HFF-Myc (cell line): ENCODE data around the gene ARHGAP15.

Experiments
- DNase-seq: peaks from one replicate; pipeline ENCODE4 v3.0.0-alpha.2; 2011; ENCODE audit warnings: low read depth; ENCODE audit errors: extremely low read depth
- H3K4me3 ChIP-seq: replicated peaks from 2 replicates; pipeline ENCODE4 v1.5.1; 2011; ENCODE audit warnings: low read depth, mild to moderate bottlenecking, control low read depth, low read length
- TF ChIP-seq, protein P1 (sequence below): IDR thresholded peaks from 2 replicates; pipeline ENCODE4 v1.5.1; 2012; ENCODE audit warnings: mild to moderate bottlenecking, low read depth, low read length, control low read depth; ENCODE audit errors: missing control alignments

Gene ARHGAP15

DNA sequence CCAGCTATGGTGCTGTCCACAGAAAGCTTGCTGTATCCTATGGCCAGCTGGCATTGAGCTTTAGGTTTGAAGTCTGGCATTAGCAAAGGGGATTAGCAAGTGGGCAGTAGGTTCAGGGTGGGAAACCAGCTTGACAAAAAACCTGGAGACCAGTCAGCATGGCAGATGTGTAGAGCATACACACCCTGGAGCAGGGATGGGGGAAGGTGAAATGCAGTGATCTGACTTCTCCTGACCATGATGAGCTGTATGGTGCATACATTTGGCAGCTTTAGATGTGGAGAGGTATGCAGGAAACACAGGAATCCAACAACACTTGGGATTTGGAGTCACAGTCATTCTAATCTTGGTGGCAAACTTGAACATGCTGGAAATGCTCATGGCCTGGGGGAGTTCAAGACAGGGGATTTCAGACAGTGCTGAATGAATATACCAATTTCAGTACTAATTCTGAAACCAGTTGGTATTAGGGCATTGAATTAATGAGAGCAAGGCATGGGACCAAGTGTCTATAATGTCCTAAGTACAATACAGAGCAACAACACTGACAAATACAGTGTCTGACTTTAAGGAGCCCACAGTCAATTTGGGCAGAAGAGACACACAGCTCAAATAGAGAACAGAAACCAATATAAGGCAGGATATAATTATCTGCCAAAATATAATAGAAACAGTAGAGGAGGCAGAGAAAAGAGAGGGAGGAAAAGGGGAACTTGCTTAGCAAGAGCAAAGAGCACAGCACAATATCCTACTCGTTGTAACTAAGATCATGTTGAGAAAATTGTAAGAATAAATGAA is 11.8 kb downstream of the ARHGAP15 start:
- DNase-seq: no peak
- no peak overlapping the region for H3K4me3 ChIP-seq
- TF ChIP-seq, protein P1, sequence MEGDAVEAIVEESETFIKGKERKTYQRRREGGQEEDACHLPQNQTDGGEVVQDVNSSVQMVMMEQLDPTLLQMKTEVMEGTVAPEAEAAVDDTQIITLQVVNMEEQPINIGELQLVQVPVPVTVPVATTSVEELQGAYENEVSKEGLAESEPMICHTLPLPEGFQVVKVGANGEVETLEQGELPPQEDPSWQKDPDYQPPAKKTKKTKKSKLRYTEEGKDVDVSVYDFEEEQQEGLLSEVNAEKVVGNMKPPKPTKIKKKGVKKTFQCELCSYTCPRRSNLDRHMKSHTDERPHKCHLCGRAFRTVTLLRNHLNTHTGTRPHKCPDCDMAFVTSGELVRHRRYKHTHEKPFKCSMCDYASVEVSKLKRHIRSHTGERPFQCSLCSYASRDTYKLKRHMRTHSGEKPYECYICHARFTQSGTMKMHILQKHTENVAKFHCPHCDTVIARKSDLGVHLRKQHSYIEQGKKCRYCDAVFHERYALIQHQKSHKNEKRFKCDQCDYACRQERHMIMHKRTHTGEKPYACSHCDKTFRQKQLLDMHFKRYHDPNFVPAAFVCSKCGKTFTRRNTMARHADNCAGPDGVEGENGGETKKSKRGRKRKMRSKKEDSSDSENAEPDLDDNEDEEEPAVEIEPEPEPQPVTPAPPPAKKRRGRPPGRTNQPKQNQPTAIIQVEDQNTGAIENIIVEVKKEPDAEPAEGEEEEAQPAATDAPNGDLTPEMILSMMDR: no peak

GRCh38 chr2:143142598-143142997 is 13.4 kb downstream of the ARHGAP15 start:
- TF ChIP-seq, protein P1: no peak
- DNase-seq: no peak
- no peak overlapping the region for H3K4me3 ChIP-seq

GRCh38 chr2:143144813-143145455 is 15.7 kb downstream of the ARHGAP15 start:
- TF ChIP-seq, protein P1: no peak
- H3K4me3 ChIP-seq: no peak overlapping the region
- DNase-seq: no peak

DNA sequence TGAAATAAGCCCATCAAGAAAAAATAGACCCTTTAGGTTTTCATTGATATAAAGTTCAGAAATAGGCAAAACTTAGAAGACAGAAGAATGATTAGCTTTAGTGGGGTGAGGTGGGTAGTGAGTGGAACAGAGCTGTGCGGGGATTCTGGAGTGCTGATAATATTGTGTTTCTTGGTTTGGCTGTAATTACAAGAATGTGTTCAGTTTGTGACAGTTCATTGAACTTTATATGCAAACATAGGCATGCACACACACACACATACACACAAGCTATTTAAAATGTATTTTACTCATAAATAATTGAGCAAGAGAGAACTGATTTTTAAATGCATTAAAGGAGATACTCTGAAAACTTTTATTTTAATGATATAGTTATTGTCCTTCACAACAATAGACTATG is 17.1 kb downstream of the ARHGAP15 start:
- TF ChIP-seq, protein P1: no peak
- no peak for DNase-seq
- H3K4me3 ChIP-seq: no peak overlapping the region

GRCh38 chr2:143146815-143147530 is 17.8 kb downstream of the ARHGAP15 start:
- no peak overlapping the region for H3K4me3 ChIP-seq
- DNase-seq: no peak
- TF ChIP-seq, protein P1: no peak

DNA sequence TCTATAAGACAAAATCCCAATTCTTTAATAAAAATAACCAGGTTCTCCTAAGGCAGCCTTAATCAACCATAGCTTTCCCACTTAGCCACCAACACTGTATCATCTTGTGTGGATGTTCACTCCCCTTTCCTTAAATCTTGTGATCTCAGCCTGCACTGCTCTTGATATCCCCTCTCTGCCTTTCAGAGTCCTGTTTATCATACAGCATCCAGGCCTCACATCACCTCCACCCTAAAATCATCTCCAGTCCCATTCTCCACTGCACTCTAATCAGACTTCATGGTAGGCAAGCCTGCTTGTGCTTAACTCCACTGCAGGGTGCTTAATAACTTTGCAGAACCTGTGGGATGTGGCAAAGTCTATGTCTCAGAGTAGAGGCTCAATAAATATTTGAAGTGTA is 18.8 kb downstream of the ARHGAP15 start:
- H3K4me3 ChIP-seq: no peak overlapping the region
- TF ChIP-seq, protein P1: no peak
- no peak for DNase-seq
